ENCODE data around the gene TANC1.
A peak's percentile ranks its signal among the peaks of the same experiment; 100 is the strongest.

TANC1 gene

GRCh38 chr2:159123786-159124185 is 155.3 kb downstream of the TANC1 start:
- Histone ChIP-seq H3K4me1 (ENCODE audit: control insufficient read depth in 2 of 2, insufficient read depth in 2 of 2, low read length in 2 of 2) (peaks cover 22 to 30% of the 10 kb centered on the region in 2 donors), H3K4me3 (ENCODE audit: low read length in 2 of 2) (no peak overlapping the region), H3K27ac (ENCODE audit: low read depth in 2 of 2, low read length in 2 of 2) (peak overlapping the region; percentile 86 to 91), H3K36me3 (ENCODE audit: control insufficient read depth in 2 of 2, insufficient read depth in 2 of 2, low read length in 2 of 2) (no peaks in the 10 kb centered on the region), H3K9me3 (ENCODE audit: control insufficient read depth in 2 of 2, low read length in 2 of 2) (no peaks in the 10 kb centered on the region), H3K27me3 (ENCODE audit: control insufficient read depth in 2 of 2, insufficient read depth in 2 of 2, low read length in 2 of 2) (no peaks in the 10 kb centered on the region), H3K9ac (ENCODE audit: low read depth in 1 of 2, low read length in 2 of 2) (peak overlapping the region in 1 of 2 donors; percentile 49)

- Histone ChIP-seq H3K4me1 (ENCODE audit: control insufficient read depth in 2 of 2, insufficient read depth in 2 of 2, low read length in 2 of 2) (peaks cover 22 to 30% of the 10 kb centered on the region in 2 donors), H3K27me3 (ENCODE audit: control insufficient read depth in 2 of 2, insufficient read depth in 2 of 2, low read length in 2 of 2) (no peaks in the 10 kb centered on the region), H3K27ac (ENCODE audit: low read depth in 2 of 2, low read length in 2 of 2) (peak overlapping the region; percentile 86 to 91), H3K4me3 (ENCODE audit: low read length in 2 of 2) (no peak overlapping the region), H3K9me3 (ENCODE audit: control insufficient read depth in 2 of 2, low read length in 2 of 2) (no peaks in the 10 kb centered on the region), H3K9ac (ENCODE audit: low read depth in 1 of 2, low read length in 2 of 2) (peak overlapping the region; percentile 49 to 66), H3K36me3 (ENCODE audit: control insufficient read depth in 2 of 2, insufficient read depth in 2 of 2, low read length in 2 of 2) (no peaks in the 10 kb centered on the region)
Observed at GRCh38 chr2:159124441-159124911, 156.0 kb downstream of the TANC1 start.

- no peak overlapping the region for H3K4me3 ChIP-seq (ENCODE audit: low read length in 2 of 2)
- no peaks in the 10 kb centered on the region for H3K27me3 ChIP-seq (ENCODE audit: control insufficient read depth in 2 of 2, insufficient read depth in 2 of 2, low read length in 2 of 2)
- H3K4me1 ChIP-seq (ENCODE audit: control insufficient read depth in 2 of 2, insufficient read depth in 2 of 2, low read length in 2 of 2) = peaks cover 22 to 33% of the 10 kb centered on the region in 2 donors
- no peaks in the 10 kb centered on the region for H3K9me3 ChIP-seq (ENCODE audit: control insufficient read depth in 2 of 2, low read length in 2 of 2)
- no peaks in the 10 kb centered on the region for H3K36me3 ChIP-seq (ENCODE audit: control insufficient read depth in 2 of 2, insufficient read depth in 2 of 2, low read length in 2 of 2)
- H3K9ac ChIP-seq (ENCODE audit: low read depth in 1 of 2, low read length in 2 of 2) = peak overlapping the region; percentile 26 to 49
- peak overlapping the region; percentile 86 to 91 for H3K27ac ChIP-seq (ENCODE audit: low read depth in 2 of 2, low read length in 2 of 2)
Observed at GRCh38 chr2:159124931-159125467, 156.6 kb downstream of the TANC1 start.

GRCh38 chr2:159125858-159126257 is 157.4 kb downstream of the TANC1 start:
- Histone ChIP-seq H3K27me3 (ENCODE audit: control insufficient read depth in 2 of 2, insufficient read depth in 2 of 2, low read length in 2 of 2) (no peaks in the 10 kb centered on the region), H3K4me3 (ENCODE audit: low read length in 2 of 2) (no peak overlapping the region), H3K9ac (ENCODE audit: low read depth in 1 of 2, low read length in 2 of 2) (no peak overlapping the region), H3K4me1 (ENCODE audit: control insufficient read depth in 2 of 2, insufficient read depth in 2 of 2, low read length in 2 of 2) (peaks cover 22 to 33% of the 10 kb centered on the region in 2 donors), H3K27ac (ENCODE audit: low read depth in 2 of 2, low read length in 2 of 2) (peak overlapping the region; percentile 86 to 91), H3K9me3 (ENCODE audit: control insufficient read depth in 2 of 2, low read length in 2 of 2) (no peaks in the 10 kb centered on the region), H3K36me3 (ENCODE audit: control insufficient read depth in 2 of 2, insufficient read depth in 2 of 2, low read length in 2 of 2) (no peaks in the 10 kb centered on the region)

- Histone ChIP-seq H3K9ac (ENCODE audit: low read depth in 1 of 2, low read length in 2 of 2) (no peak overlapping the region), H3K27ac (ENCODE audit: low read depth in 2 of 2, low read length in 2 of 2) (peak overlapping the region; percentile 22 to 86), H3K36me3 (ENCODE audit: control insufficient read depth in 2 of 2, insufficient read depth in 2 of 2, low read length in 2 of 2) (no peaks in the 10 kb centered on the region), H3K27me3 (ENCODE audit: control insufficient read depth in 2 of 2, insufficient read depth in 2 of 2, low read length in 2 of 2) (no peaks in the 10 kb centered on the region), H3K4me3 (ENCODE audit: low read length in 2 of 2) (no peak overlapping the region), H3K4me1 (ENCODE audit: control insufficient read depth in 2 of 2, insufficient read depth in 2 of 2, low read length in 2 of 2) (peaks cover 22 to 35% of the 10 kb centered on the region in 2 donors), H3K9me3 (ENCODE audit: control insufficient read depth in 2 of 2, low read length in 2 of 2) (no peaks in the 10 kb centered on the region)
Observed at GRCh38 chr2:159126432-159127022, 158.1 kb downstream of the TANC1 start.

- Histone ChIP-seq H3K9me3 (ENCODE audit: control insufficient read depth in 2 of 2, low read length in 2 of 2) (no peaks in the 10 kb centered on the region), H3K4me3 (ENCODE audit: low read length in 2 of 2) (no peak overlapping the region), H3K27me3 (ENCODE audit: control insufficient read depth in 2 of 2, insufficient read depth in 2 of 2, low read length in 2 of 2) (no peaks in the 10 kb centered on the region), H3K36me3 (ENCODE audit: control insufficient read depth in 2 of 2, insufficient read depth in 2 of 2, low read length in 2 of 2) (no peaks in the 10 kb centered on the region), H3K9ac (ENCODE audit: low read depth in 1 of 2, low read length in 2 of 2) (no peak overlapping the region), H3K4me1 (ENCODE audit: control insufficient read depth in 2 of 2, insufficient read depth in 2 of 2, low read length in 2 of 2) (peaks cover 22 to 37% of the 10 kb centered on the region in 2 donors), H3K27ac (ENCODE audit: low read depth in 2 of 2, low read length in 2 of 2) (no peak overlapping the region)
Observed at GRCh38 chr2:159128191-159128590, 159.8 kb downstream of the TANC1 start.

- Histone ChIP-seq H3K27ac (ENCODE audit: low read depth in 2 of 2, low read length in 2 of 2) (no peak overlapping the region), H3K27me3 (ENCODE audit: control insufficient read depth in 2 of 2, insufficient read depth in 2 of 2, low read length in 2 of 2) (no peaks in the 10 kb centered on the region), H3K9me3 (ENCODE audit: control insufficient read depth in 2 of 2, low read length in 2 of 2) (no peaks in the 10 kb centered on the region), H3K36me3 (ENCODE audit: control insufficient read depth in 2 of 2, insufficient read depth in 2 of 2, low read length in 2 of 2) (no peaks in the 10 kb centered on the region), H3K4me3 (ENCODE audit: low read length in 2 of 2) (no peak overlapping the region), H3K9ac (ENCODE audit: low read depth in 1 of 2, low read length in 2 of 2) (no peak overlapping the region), H3K4me1 (ENCODE audit: control insufficient read depth in 2 of 2, insufficient read depth in 2 of 2, low read length in 2 of 2) (peaks cover 14 to 27% of the 10 kb centered on the region in 2 donors)
Observed at GRCh38 chr2:159129269-159129668, 160.8 kb downstream of the TANC1 start.

GRCh38 chr2:159129824-159130223 is 161.4 kb downstream of the TANC1 start:
- Histone ChIP-seq H3K27ac (ENCODE audit: low read depth in 2 of 2, low read length in 2 of 2) (no peak overlapping the region), H3K4me3 (ENCODE audit: low read length in 2 of 2) (no peak overlapping the region), H3K4me1 (ENCODE audit: control insufficient read depth in 2 of 2, insufficient read depth in 2 of 2, low read length in 2 of 2) (peaks cover 9 to 21% of the 10 kb centered on the region in 2 donors), H3K9ac (ENCODE audit: low read depth in 1 of 2, low read length in 2 of 2) (no peak overlapping the region), H3K27me3 (ENCODE audit: control insufficient read depth in 2 of 2, insufficient read depth in 2 of 2, low read length in 2 of 2) (no peaks in the 10 kb centered on the region), H3K9me3 (ENCODE audit: control insufficient read depth in 2 of 2, low read length in 2 of 2) (no peaks in the 10 kb centered on the region), H3K36me3 (ENCODE audit: control insufficient read depth in 2 of 2, insufficient read depth in 2 of 2, low read length in 2 of 2) (no peaks in the 10 kb centered on the region)

GRCh38 chr2:159130302-159130701 is 161.9 kb downstream of the TANC1 start:
- Histone ChIP-seq H3K4me1 (ENCODE audit: control insufficient read depth in 2 of 2, insufficient read depth in 2 of 2, low read length in 2 of 2) (peaks cover 5 to 17% of the 10 kb centered on the region in 2 donors), H3K27ac (ENCODE audit: low read depth in 2 of 2, low read length in 2 of 2) (no peak overlapping the region), H3K9ac (ENCODE audit: low read depth in 1 of 2, low read length in 2 of 2) (no peak overlapping the region)

GRCh38 chr2:159131267-159131913 is 162.9 kb downstream of the TANC1 start:
- Histone ChIP-seq H3K4me3 (ENCODE audit: low read length in 2 of 2) (no peak overlapping the region), H3K36me3 (ENCODE audit: control insufficient read depth in 2 of 2, insufficient read depth in 2 of 2, low read length in 2 of 2) (no peaks in the 10 kb centered on the region), H3K9ac (ENCODE audit: low read depth in 1 of 2, low read length in 2 of 2) (no peak overlapping the region), H3K27ac (ENCODE audit: low read depth in 2 of 2, low read length in 2 of 2) (peak overlapping the region in 1 of 2 donors; percentile 50), H3K4me1 (ENCODE audit: control insufficient read depth in 2 of 2, insufficient read depth in 2 of 2, low read length in 2 of 2) (peaks cover 0 to 11% of the 10 kb centered on the region in 2 donors), H3K9me3 (ENCODE audit: control insufficient read depth in 2 of 2, low read length in 2 of 2) (no peaks in the 10 kb centered on the region), H3K27me3 (ENCODE audit: control insufficient read depth in 2 of 2, insufficient read depth in 2 of 2, low read length in 2 of 2) (no peaks in the 10 kb centered on the region)

More at GRCh38 chr2:159130302-159130701, 161.9 kb downstream of the TANC1 start:
- no peaks in the 10 kb centered on the region for H3K9me3 ChIP-seq (ENCODE audit: control insufficient read depth in 2 of 2, low read length in 2 of 2)
- H3K4me3 ChIP-seq (ENCODE audit: low read length in 2 of 2) = no peak overlapping the region
- no peaks in the 10 kb centered on the region for H3K27me3 ChIP-seq (ENCODE audit: control insufficient read depth in 2 of 2, insufficient read depth in 2 of 2, low read length in 2 of 2)
- H3K36me3 ChIP-seq (ENCODE audit: control insufficient read depth in 2 of 2, insufficient read depth in 2 of 2, low read length in 2 of 2) = no peaks in the 10 kb centered on the region
